ENCODE results near the gene ASTL.
"Not testable (repeated sequence)": the region's sequence is repeated elsewhere in the genome, so short reads cannot be mapped to it uniquely, and the experiment has no call there.

ASTL gene

GRCh38 chr2:96138179-96139145 is at the start of gene ASTL:
TSS of gene ASTL (minus strand) at chr2:96138502. CDS start at chr2:96138436, 66 bp downstream.
- no peak for DNase-seq (ENCODE audit: low read depth in 1 of 2, low spot score in 1 of 2)

DNA sequence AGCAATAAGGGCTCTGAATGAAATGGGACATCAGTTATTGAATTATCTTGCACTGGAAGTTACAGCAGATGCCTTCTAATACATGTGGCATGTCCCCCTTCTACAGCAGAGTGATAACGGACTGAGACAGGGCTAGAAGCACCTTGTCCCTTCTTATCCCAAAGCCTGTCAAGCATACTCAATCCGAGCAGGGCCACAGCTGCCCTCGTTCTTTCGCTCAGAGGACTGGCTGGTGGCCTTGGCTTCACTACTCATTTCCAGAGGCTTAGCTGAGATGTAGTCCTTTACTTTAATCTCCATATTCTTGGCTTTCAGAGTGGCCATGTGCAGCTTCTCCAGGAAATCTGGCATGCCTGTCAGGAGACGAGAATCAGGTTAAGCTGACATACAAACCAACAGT is 48.3 kb upstream of the ASTL start:
- DNase-seq (ENCODE audit: low read depth in 1 of 2, low spot score in 1 of 2): no peak

- no peak for DNase-seq (ENCODE audit: low read depth in 1 of 2, low spot score in 1 of 2)
These were observed 47.2 kb upstream of the ASTL start for GRCh38 chr2:96185516-96185915.

- no peak for DNase-seq (ENCODE audit: low read depth in 1 of 2, low spot score in 1 of 2)
These were observed 46.7 kb upstream of the ASTL start for GRCh38 chr2:96184989-96185388.

DNA sequence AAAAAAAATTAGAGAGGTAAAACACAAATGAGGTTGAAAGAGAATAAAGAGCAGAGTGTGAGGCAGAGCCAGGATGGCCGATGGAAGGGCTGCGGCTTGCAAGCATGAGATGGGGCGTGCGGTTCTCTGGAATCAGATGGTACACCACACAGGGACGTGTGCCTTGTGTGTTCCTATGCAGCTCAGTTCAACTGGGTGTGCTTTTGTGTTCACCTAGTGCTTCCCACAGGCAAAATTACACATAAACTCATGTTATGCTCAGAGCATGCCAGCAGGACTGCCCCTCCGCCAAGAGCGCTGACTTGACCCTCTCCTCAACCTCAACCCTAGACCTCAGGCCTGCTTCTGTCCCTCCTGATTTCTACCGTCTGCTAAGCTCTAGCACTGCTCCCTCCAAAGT is 45.9 kb upstream of the ASTL start:
- no peak for DNase-seq (ENCODE audit: low read depth in 1 of 2, low spot score in 1 of 2)

GRCh38 chr2:96181529-96181928 is 43.2 kb upstream of the ASTL start:
- no peak for DNase-seq (ENCODE audit: low read depth in 1 of 2, low spot score in 1 of 2)

- no peak for DNase-seq (ENCODE audit: low read depth in 1 of 2, low spot score in 1 of 2)
These were observed 42.2 kb upstream of the ASTL start for GRCh38 chr2:96180521-96180920.

DNA sequence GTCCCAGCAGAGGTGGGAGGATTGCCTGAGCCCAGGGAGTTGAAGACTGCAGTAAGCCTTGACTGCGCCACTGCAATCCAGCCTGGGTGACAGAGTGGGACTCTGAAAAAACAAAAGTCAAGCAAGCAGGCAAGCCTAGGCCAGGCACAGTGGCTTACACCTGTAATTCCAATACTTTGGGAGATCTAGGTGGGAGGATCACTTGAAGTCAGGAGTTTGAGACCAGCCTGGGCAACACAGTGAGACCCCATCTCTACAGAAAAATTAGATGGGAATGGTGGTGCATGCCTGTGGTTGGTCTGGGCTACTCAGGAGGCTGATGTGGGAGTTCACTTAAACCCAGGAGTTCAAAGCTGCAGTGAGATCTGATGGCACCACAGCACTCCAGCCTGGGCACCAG is 41.7 kb upstream of the ASTL start:
- DNase-seq (ENCODE audit: low read depth in 1 of 2, low spot score in 1 of 2): no peak

DNA sequence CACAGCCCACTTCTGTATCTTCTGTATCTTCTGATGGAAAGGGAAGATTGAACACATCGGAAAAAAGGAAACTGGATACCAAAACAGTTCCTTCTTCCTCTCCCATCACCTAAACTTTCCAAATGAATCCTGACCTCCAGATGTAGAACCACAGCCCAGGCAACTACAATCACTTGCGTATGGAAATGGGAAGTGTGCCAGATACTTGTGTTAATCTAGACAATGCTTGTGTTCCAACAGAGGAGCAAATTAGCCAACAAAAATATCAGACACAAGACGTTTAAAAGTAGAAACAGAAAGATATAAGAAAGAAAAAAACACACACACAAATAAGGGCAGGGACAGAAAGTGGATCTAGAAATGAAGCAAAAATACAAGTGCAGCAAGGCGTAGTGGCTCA is 38.4 kb upstream of the ASTL start:
- DNase-seq (ENCODE audit: low read depth in 1 of 2, low spot score in 1 of 2): no peak

DNA sequence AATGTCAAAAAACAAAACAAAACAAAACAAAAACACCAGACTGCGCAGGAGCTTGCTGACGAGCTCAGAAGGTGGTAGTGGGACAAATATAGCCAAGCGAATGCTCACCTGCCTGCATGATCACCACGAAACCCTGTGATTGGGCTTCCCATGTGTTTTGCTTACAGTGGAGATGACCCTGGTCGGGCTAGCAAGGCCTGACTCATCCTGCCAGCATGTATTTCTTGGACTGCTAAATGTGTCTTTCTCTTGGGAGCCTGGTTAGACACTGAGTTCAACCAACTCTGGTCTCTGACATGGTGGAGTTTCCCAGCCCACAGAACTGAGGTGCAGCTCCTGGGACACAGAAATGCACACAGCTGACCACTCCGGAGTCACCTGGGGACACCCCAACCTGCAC is 37.6 kb upstream of the ASTL start:
- no peak for DNase-seq (ENCODE audit: low read depth in 1 of 2, low spot score in 1 of 2)

DNA sequence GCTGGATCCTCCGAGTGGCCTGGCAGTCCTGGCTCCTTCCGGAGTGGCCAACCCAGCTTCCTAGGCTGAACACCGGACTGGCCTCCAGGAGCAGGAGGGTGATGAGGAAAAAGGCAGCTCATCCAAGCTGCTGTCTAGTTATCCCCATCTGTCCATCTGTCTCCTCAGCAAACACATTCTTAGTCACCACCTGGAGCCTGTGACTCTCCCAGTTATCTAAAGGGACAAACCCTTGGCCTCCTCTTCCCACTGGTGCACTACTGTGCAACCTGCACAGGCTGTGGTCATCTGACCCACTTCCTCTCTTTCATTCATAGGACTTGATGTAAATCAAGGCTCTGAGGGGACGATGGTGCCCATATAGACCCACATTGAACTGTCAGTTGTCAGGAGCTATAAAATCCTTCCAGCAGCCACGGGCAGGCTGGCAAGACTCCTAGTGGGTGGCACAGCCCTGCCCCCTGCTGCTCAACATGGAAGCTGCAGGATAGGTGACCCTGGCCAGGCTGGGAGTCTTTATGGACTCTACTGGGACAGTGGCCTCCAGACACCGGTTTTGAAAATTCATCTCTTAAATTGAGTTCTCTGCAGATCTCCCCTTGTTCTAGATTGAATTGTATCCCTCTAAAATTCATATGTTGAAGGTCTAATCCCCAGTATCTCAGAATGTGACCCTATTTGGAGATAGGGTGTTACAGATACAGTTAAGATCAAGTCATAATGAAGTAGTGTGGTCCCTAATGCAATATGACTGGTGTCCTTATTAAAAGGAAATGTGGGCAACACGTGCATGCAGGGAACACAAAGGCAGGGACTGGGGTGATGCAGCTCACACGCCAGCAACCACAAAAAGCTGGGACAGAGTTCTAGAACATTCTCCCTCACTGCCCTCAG is 36.2 kb upstream of the ASTL start:
- peak; percentile 68 to 74 for DNase-seq (ENCODE audit: low read depth in 1 of 2, low spot score in 1 of 2)

DNA sequence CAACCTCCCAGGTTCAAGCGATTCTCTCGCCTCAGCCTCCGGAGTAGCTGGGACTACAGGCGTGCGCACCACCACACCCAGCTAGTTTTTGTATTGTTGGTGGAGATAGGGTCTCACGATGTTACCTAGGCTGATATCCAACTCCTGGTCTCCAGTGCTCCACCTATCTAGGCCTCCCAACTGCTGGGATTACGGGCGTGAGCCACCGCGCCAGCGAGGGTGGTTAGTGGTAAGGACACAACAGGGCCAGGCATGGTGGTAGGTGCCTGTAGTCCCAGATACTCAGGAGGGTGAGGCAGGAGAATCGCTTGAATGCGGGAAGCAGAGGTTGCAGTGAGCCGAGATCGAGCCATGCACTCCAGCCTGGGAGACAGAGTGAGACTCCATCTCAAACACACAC is 33.5 kb upstream of the ASTL start:
- no peak for DNase-seq (ENCODE audit: low read depth in 1 of 2, low spot score in 1 of 2)

DNA sequence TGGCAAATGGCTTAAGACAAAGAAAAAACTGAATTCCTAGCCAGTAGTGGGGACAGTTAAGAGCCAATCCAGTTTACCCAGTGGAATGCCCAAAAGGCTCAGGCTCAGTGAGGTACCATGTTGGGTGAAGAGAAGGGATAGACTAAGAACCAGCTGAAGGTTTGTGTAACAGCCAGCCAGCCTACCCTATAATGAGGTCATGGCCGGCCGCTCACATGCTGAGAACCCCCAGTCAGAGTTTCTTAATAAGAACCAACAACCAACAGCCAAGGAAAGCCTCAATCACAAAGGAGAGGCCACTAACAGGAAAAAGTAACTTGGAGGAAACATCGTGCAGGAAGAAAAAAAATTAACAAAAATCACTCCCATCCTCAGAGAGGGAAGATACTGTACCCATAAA is 32.3 kb upstream of the ASTL start:
- DNase-seq (ENCODE audit: low read depth in 1 of 2, low spot score in 1 of 2): no peak

- no peak for DNase-seq (ENCODE audit: low read depth in 1 of 2, low spot score in 1 of 2)
These were observed 31.7 kb upstream of the ASTL start for GRCh38 chr2:96169868-96170507.

- no peak for DNase-seq (ENCODE audit: low read depth in 1 of 2, low spot score in 1 of 2)
These were observed 29.2 kb upstream of the ASTL start for GRCh38 chr2:96167407-96168013.

GRCh38 chr2:96164459-96165184 is 26.3 kb upstream of the ASTL start:
- DNase-seq (ENCODE audit: low read depth in 1 of 2, low spot score in 1 of 2): peak in 1 of 2 donors; percentile 43

DNA sequence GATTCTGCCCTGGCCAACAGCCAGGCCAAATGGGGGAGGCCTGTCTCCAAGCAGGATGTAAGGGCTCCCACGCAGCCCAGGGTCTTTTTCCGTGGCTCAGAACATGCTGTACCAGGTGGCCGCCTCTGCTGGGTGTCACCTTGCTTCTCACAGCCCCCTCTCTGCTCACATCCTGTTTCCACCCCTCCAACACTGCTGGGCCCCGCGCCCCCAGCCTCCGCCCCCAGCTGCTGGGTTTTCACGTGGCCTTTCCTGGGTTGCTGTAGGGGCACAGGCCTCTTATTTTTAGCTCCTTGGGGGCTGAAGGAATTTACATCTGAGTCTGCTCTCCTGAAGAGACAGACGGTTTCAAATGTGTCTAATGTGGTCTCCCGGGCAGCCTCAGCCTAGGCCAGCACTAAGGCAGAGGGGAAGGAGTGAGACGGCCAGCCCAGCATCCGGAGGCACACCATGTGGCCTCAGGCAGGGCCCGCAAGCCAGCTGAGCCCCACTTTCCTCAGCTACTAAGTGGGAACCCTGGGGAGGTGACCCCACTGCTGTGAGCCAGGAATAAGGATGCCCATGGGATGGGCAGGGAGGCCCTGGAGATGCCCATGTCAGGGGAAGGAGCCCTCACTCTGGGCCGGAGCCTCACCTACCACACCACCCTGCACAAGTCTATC is 25.6 kb upstream of the ASTL start:
- DNase-seq (ENCODE audit: low read depth in 1 of 2, low spot score in 1 of 2): peak in 1 of 2 donors; percentile 68

- DNase-seq (ENCODE audit: low read depth in 1 of 2, low spot score in 1 of 2): no peak
These were observed 25.1 kb upstream of the ASTL start for GRCh38 chr2:96163415-96163767.

- DNase-seq (ENCODE audit: low read depth in 1 of 2, low spot score in 1 of 2): no peak
These were observed 23.6 kb upstream of the ASTL start for GRCh38 chr2:96161898-96162297.

DNA sequence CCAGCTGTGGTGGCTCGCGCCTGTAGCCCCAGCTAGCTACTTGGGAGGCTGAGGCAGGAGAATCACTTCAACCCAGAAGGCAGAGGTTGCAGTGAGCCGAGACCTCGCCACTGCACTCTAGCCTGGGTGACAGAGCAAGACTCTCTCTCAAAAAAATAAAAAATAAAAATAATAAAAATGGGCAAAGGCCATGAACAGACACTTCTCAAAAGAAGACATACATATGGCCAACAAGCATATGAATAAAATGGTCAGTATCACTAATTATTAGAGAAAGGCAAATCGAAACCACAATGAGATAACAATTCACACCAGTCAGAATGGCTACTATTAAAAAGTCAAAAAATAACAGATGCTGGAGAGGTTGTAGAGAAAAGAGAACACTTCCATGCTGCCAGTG is 22.1 kb upstream of the ASTL start:
- DNase-seq (ENCODE audit: low read depth in 1 of 2, low spot score in 1 of 2): not testable (repeated sequence)
